SW480 (cell line): ENCODE measurements around the gene NR3C2.
A peak's percentile ranks its signal among the peaks of the same experiment; 100 is the strongest.

Source experiments
- DNase-seq: peaks from one replicate; pipeline ENCODE4 v3.0.0-alpha.2; 2016; ENCODE audit warnings: low spot score

Gene NR3C2

GRCh38 chr4:148435654-148436406 is 6.4 kb downstream of the NR3C2 start:
- no peak for DNase-seq

GRCh38 chr4:148434075-148434773 is 8.0 kb downstream of the NR3C2 start:
- DNase-seq, result no peak

- DNase-seq, result no peak
Observed at GRCh38 chr4:148431401-148431800, 10.8 kb downstream of the NR3C2 start.

- DNase-seq, result no peak
Observed at GRCh38 chr4:148430854-148431253, 11.4 kb downstream of the NR3C2 start.

GRCh38 chr4:148429206-148429605 is 13.0 kb downstream of the NR3C2 start:
- no peak for DNase-seq

- DNase-seq, result no peak
Observed at GRCh38 chr4:148426643-148427042, 15.6 kb downstream of the NR3C2 start.

GRCh38 chr4:148425327-148426110 is 16.7 kb downstream of the NR3C2 start:
- no peak for DNase-seq

- no peak for DNase-seq
Observed at GRCh38 chr4:148420397-148420796, 21.8 kb downstream of the NR3C2 start.

GRCh38 chr4:148415500-148415899 is 26.7 kb downstream of the NR3C2 start:
- peak; percentile 10 for DNase-seq

- DNase-seq, result no peak
Observed at GRCh38 chr4:148412460-148412994, 29.7 kb downstream of the NR3C2 start.

GRCh38 chr4:148405161-148405893 is 36.9 kb downstream of the NR3C2 start:
- DNase-seq, result no peak

- DNase-seq, result no peak
Observed at GRCh38 chr4:148398988-148399387, 43.2 kb downstream of the NR3C2 start.

- no peak for DNase-seq
Observed at GRCh38 chr4:148397771-148398170, 44.4 kb downstream of the NR3C2 start.

GRCh38 chr4:148396986-148397673 is 45.1 kb downstream of the NR3C2 start:
- DNase-seq, result no peak

GRCh38 chr4:148395771-148396170 is 46.4 kb downstream of the NR3C2 start:
- no peak for DNase-seq

- no peak for DNase-seq
Observed at GRCh38 chr4:148391056-148391455, 51.2 kb downstream of the NR3C2 start.

GRCh38 chr4:148390311-148390710 is 51.9 kb downstream of the NR3C2 start:
- no peak for DNase-seq

GRCh38 chr4:148380291-148380690 is 61.9 kb downstream of the NR3C2 start:
- no peak for DNase-seq

GRCh38 chr4:148376151-148376550 is 66.1 kb downstream of the NR3C2 start:
- peak; percentile 43 for DNase-seq

GRCh38 chr4:148375584-148375983 is 66.6 kb downstream of the NR3C2 start:
- no peak for DNase-seq

GRCh38 chr4:148373093-148373492 is 69.1 kb downstream of the NR3C2 start:
- DNase-seq, result no peak
